NCI-H146 treated with DMSO at 0.1 percent for 48 hours (cell line): ENCODE data around the gene ERCC2.

Experiments used
- DNase-seq: peaks from one replicate; lab custom pipeline; 2025; ENCODE audit not compliant: unreplicated experiment; lab: John Stamatoyannopoulos, UW

The ERCC2 gene

DNA sequence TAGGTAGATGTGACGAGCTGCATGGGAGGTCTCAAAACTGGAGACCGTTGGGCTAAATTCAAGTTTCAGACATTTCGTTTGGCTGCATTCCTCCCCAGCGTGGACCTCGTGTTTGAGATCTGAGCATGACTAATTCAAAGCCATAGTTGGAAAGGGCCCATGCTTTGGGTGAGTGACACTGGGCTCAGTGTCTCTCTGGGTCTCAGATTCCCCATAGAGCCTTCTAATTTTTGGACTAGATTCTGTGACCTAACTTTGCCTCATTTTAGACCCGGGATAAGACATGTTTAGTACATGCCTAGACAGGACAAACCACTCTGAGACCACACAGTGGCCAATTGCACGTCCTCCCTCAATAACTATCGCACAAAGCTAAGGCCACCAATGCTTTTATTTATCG is 64.3 kb downstream of the ERCC2 start:
- DNase-seq: no peak

DNA sequence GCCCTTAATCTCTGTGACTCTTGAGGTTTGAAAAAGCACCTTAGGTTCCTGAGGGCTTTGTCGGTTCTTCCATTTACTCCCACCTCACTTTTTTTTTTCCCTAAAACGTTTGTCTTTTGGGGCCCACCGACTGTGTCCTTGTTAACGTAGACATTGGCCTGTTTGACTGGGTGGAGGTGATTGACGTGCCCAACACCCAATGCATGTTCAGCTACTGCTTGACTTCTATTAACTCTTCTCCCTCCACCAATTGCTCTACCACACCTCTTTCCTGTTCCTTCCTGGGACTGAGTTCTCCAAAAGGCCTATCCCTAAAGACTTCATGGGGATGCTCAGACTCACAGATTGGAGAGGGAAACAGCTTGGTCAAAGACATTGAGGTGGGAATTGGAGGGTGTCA is 65.0 kb downstream of the ERCC2 start:
- DNase-seq: no peak

DNA sequence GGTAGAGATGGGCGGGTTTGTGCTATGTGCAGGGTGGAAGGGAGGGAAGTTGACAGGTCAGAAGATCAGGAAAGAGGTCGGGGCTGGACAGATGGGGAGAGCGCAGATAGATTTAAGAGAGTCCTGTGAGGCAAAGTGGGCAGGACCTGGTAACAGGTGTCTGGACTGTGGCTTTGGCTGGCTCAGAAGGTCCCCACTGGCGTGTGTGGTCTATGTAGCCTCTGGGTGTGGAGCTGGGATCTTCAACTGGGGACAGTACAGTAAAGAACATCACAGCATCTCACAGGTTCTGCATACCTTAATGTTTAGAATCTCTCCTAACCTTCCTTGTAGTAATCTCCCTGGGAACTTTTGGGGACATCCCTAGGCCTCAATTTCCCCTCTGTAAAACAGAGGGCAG is 65.4 kb downstream of the ERCC2 start:
- no peak for DNase-seq

DNA sequence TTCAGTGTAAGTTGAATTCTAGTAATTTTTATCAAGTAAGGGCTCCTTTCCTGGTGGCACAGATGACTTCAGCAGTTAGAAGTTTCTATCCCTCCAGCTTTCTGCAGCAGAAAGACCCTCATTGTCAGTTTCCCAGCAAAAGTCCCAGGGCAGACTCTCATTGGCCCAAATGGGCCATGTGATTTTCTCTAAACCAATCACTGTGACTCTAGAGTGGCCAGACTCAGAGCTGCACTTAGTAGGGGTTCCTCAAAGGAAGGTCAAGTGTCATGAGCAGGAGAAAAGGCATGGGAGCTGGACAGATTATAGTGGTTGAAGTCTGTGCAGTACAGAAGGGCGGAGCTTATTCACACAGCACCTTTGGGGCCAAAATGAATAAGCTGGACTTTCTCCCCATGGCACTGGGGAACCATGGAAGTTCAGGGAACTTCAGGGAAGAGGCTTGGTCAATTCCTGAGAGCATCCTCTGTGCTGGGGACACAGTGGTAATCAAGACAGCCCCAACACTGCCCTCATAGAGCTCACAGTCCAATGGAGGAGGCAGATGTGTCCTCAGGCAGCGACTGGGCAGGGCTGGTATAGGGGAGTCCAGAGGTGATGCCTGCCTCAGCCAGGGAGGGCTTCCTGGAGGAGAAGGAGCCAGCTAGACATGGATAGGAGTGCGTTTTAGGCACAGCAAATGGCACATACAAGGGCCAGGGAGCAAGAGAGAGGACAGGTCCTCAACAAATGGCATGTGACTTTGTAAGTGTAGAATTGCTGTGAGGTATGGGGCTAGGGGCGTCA is 66.0 kb downstream of the ERCC2 start:
- DNase-seq: no peak

DNA sequence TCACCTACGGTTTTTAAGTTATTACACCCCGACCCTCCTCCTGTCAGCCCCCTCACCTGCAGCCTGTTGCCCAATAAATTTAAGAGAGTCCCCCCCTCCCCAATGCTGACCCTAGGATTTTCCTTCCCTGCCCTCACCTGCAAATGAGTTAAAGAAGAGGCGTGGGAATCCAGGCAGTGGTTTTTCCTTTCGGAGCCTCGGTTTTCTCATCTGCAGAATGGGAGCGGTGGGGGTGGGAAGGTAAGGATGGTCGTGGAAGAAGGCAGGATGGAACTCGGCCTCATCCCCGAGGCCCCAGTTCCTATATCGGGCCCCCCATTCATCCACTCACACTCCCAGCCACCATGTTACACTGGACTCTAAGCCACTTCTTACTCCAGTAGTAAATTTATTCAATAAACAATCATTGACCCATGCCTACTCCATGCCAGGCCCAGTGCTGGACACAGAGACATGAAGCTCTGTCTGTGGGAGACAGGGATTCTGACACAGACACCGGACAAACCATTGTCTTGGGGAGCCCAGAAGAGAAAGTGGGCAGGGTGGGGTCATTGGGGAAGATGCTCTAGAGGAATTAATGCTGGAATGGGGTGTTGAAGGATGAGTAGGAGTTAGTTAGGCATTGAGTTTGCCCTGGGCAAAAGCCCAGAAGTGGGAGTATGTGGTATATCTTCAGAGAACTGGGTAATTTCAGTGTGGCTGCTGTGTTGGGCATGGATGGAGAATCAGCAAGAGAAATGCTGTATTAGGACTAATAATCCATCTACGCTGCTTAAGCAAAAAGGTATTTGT is 66.9 kb downstream of the ERCC2 start:
- no peak for DNase-seq

DNA sequence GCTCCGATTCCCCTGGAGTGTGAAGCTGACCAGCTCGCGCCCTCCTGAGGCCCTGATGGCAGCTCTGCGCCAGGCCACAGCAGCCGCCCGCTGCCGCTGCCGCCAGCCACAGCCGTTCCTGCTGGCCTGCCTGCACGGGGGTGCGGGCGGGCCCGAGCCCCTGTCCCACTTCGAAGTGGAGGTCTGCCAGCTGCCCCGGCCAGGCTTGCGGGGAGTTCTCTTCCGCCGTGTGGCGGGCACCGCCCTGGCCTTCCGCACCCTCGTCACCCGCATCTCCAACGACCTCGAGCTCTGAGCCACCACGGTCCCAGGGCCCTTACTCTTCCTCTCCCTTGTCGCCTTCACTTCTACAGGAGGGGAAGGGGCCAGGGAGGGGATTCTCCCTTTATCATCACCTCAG is 68.0 kb downstream of the ERCC2 start:
- no peak for DNase-seq
